NCI-H2227 (cell line): ENCODE data around the gene DYSF.

Source experiments
- DNase-seq: peaks from one replicate; lab custom pipeline; 2025; ENCODE audit not compliant: unreplicated experiment; lab: John Stamatoyannopoulos, UW

DYSF gene

GRCh38 chr2:71496156-71496770, 42.9 kb downstream of the DYSF start:
- DNase-seq = no peak

GRCh38 chr2:71498261-71498701, 44.9 kb downstream of the DYSF start:
- DNase-seq = no peak

- no peak for DNase-seq
Observed at GRCh38 chr2:71499691-71500090, 46.3 kb downstream of the DYSF start.

GRCh38 chr2:71500426-71501079, 47.2 kb downstream of the DYSF start:
- no peak for DNase-seq

- no peak for DNase-seq
Observed at GRCh38 chr2:71502941-71503738, 49.8 kb downstream of the DYSF start.

GRCh38 chr2:71503837-71504236, 50.5 kb downstream of the DYSF start:
- no peak for DNase-seq

- DNase-seq = no peak
Observed at GRCh38 chr2:71504611-71505010, 51.2 kb downstream of the DYSF start.

GRCh38 chr2:71505086-71505769, 51.9 kb downstream of the DYSF start:
- no peak for DNase-seq

GRCh38 chr2:71505770-71506140, 52.4 kb downstream of the DYSF start:
- no peak for DNase-seq

GRCh38 chr2:71506222-71507153, 53.1 kb downstream of the DYSF start:
- DNase-seq = no peak

GRCh38 chr2:71507476-71507875, 54.1 kb downstream of the DYSF start:
- DNase-seq = no peak

GRCh38 chr2:71510196-71510807, 56.9 kb downstream of the DYSF start:
- peak; percentile 72 for DNase-seq

GRCh38 chr2:71510938-71511337, 57.6 kb downstream of the DYSF start:
- no peak for DNase-seq

GRCh38 chr2:71511776-71512175, 58.4 kb downstream of the DYSF start:
- DNase-seq = no peak

- DNase-seq = no peak
Observed at GRCh38 chr2:71512386-71512785, 59.0 kb downstream of the DYSF start.

GRCh38 chr2:71513096-71513495, 59.7 kb downstream of the DYSF start:
- DNase-seq = no peak

- no peak for DNase-seq
Observed at GRCh38 chr2:71513721-71514120, 60.4 kb downstream of the DYSF start.

GRCh38 chr2:71516253-71516888, 63.0 kb downstream of the DYSF start:
- DNase-seq = no peak

GRCh38 chr2:71517851-71518250, 64.5 kb downstream of the DYSF start:
- DNase-seq = no peak
